Heart left ventricle (tissue), 13 donors: Measurements from ENCODE around the gene MAS1.

ENCODE experiments used
- POLR2A ChIP-seq, 2 donors: fragments of 450-650 bp; IDR thresholded peaks; one replicate each; pipeline ENCODE4 v1.6.1; 2017; ENCODE audit warnings: antibody characterized with exemption in 2 of 2, mild to moderate bottlenecking in 2 of 2, moderate library complexity in 2 of 2
- TF ChIP-seq, protein P1 (sequence below), 12 donors: fragments of 200-600 bp; sonication (generic) in 4 of 12; IDR thresholded peaks; one replicate each; pipeline versions ENCODE4 v1.5.0 to v1.8.0; 2018 to 2022; ENCODE audit warnings: antibody characterized with exemption in 12 of 12, mild to moderate bottlenecking in 5 of 12
- donor health status: ischemic (EF 13 %, LVEDD 7.1; RV severe dilation, severe dysfunction).
- donor health status: DM: no; HTN: yes; CAD: no.
- donor health status: DM: no; HTN: no; CAD: no.
- donor health status: ischemic (EF 25% LVEDD 6.9; RV normal size, moderate dysfunction).
- donor health status: ischemic (EF 25% LVEDD 5.7; RV mildly dilated, moderate dysfunction).
- donor health status: ischemic (EF 35%, LVEDD 5.7; RV mildly dilated, moderate dysfunction).
- donor health status: nonischemic (EF 11% LVEDD 7.7; RV severe dilation, severe dysfunction).
- donor health status: DM: yes; HTN: yes; CAD: no.
- donor health status: PGD.
- donor health status: ischemic (EF 29% LVEDD 5.4; RV normal size, mild dysfunction).
- donor health status: nonischemic (EF 23%, LVEDD 6.1; RV moderate dilation, normal function).

DNA sequence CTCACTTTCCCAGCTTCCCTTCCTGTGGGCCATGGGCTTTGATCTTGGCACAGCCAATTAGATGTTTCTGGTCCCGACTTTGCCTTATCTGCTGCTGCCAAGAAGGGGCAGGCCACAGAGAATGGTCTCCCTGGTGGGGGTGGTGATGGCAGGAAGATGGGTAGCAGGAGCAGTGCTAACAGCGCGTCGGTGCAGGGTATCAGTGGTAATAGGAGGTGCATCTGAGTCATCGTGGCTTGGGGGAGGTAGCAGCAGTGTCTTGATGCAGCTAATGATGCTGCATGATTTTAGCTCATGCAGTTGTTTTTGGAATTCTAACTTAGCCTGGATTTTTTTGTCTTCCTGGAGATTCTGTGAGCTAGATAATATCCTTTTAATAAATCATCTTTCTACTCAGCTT is 18.9 kb upstream of the MAS1 start:
- TF ChIP-seq, protein P1, sequence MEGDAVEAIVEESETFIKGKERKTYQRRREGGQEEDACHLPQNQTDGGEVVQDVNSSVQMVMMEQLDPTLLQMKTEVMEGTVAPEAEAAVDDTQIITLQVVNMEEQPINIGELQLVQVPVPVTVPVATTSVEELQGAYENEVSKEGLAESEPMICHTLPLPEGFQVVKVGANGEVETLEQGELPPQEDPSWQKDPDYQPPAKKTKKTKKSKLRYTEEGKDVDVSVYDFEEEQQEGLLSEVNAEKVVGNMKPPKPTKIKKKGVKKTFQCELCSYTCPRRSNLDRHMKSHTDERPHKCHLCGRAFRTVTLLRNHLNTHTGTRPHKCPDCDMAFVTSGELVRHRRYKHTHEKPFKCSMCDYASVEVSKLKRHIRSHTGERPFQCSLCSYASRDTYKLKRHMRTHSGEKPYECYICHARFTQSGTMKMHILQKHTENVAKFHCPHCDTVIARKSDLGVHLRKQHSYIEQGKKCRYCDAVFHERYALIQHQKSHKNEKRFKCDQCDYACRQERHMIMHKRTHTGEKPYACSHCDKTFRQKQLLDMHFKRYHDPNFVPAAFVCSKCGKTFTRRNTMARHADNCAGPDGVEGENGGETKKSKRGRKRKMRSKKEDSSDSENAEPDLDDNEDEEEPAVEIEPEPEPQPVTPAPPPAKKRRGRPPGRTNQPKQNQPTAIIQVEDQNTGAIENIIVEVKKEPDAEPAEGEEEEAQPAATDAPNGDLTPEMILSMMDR (IDR thresholded peaks at IDR 0.05): no peak
- TF ChIP-seq POLR2A (IDR thresholded peaks at IDR 0.05): no peak
